ENCODE data around the gene RNPEPL1. TPM values are rescaled to one million over a fixed set of nuclear protein-coding genes. Genes with fewer than 3 reads are reported as not detected.

RNPEPL1 gene
- total RNA-seq (2022) (80.6 and 82.9 TPM in 2 replicates), Bru-seq, nascent RNA (percentile 48 among the genes with signal in this experiment), BruChase-seq, experiment 1, labeled RNA remaining after a 6-hour chase (percentile 73 among the genes with signal in this experiment), BruChase-seq, experiment 2, labeled RNA remaining after a 2-hour chase (percentile 66 among the genes with signal in this experiment)
- long read RNA-seq, full-length matches to known transcripts, result 28 of 68 reads
- long read RNA-seq, partial matches to known transcripts, result 16 of 68 reads
- long read RNA-seq, other reads (novel, unspliced or antisense), result 24 of 68 reads

DNA sequence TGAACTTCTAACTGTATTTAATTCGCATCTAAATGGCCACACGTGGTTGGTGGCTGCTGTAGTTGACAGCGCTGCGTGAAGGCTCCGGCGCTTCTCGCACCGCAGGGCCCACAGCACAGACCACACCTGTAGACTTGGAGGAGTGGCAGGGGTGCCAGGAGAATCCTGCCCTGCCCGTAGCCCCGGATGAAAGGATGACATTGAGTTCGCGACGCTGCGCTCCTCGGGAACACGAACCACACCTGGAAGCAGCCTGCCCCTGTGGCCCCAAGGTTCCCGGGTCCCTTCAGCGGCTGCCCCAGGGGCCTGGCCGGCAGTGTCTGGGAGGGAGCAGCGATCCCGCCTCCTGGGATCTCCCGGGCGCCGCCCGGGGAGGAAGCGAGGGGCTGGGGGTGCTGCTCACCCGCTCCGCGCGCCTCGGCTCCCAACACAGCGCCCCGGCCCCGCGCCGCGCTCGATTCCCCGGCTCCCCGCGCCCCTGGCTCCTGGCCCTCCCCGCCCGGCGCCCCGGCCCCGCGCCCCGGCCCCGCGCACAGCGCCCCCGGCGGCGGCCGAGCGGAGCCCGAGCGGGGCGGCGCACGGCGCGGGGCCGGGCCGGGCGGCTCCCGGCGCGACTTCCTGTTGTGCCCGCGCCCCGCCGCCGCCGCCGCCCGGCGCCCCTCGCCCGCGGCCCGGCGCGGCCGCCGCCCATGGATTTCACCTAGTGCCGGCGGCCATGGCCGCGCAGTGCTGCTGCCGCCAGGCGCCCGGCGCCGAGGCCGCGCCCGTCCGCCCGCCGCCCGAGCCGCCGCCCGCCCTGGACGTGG, at the start of gene RNPEPL1:
TSS of gene RNPEPL1 (plus strand) at position 613 of the 806 bp plus-strand sequence. CDS start at position 716, 103 bp downstream.
- Mint-ChIP-seq H3K36me3 (ENCODE audit: insufficient read depth, unreplicated experiment) (peaks cover 75% of the 10 kb centered on the region), H3K4me3 (ENCODE audit: low read depth, unreplicated experiment) (peak within 1 kb of the TSS; percentile 85), H3K9me3 (ENCODE audit: low read depth, unreplicated experiment) (no peaks in the 10 kb centered on the region), H3K4me1 (ENCODE audit: low read depth, unreplicated experiment) (peaks cover 32% of the 10 kb centered on the region), H3K27me3 (ENCODE audit: unreplicated experiment) (no peaks in the 10 kb centered on the region), H3K27ac (ENCODE audit: unreplicated experiment) (peak within 1 kb of the TSS; percentile 97)
- intact Hi-C loops (cut with micrococcal nuclease; ENCODE audit: unreplicated experiment), result no loop called here
- no TSS peak for BruUV-seq (replicated peaks)
- TF ChIP-seq, protein P1, sequence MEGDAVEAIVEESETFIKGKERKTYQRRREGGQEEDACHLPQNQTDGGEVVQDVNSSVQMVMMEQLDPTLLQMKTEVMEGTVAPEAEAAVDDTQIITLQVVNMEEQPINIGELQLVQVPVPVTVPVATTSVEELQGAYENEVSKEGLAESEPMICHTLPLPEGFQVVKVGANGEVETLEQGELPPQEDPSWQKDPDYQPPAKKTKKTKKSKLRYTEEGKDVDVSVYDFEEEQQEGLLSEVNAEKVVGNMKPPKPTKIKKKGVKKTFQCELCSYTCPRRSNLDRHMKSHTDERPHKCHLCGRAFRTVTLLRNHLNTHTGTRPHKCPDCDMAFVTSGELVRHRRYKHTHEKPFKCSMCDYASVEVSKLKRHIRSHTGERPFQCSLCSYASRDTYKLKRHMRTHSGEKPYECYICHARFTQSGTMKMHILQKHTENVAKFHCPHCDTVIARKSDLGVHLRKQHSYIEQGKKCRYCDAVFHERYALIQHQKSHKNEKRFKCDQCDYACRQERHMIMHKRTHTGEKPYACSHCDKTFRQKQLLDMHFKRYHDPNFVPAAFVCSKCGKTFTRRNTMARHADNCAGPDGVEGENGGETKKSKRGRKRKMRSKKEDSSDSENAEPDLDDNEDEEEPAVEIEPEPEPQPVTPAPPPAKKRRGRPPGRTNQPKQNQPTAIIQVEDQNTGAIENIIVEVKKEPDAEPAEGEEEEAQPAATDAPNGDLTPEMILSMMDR (IDR thresholded peaks at IDR 0.05; ENCODE audit: unreplicated experiment), result no peak
- DNase-seq, result peak; percentile 64
- CTCF ChIA-PET, result interaction anchor here (0.6 to 3.5 kb wide), 2 partner anchors 18 to 59 kb away, joined by 6 to 24 read pairs; partner anchors contain the start of gene CAPN10

- TF ChIP-seq, protein P1 (IDR thresholded peaks at IDR 0.05; ENCODE audit: unreplicated experiment), result no peak
- H3K9me3 Mint-ChIP-seq (ENCODE audit: low read depth, unreplicated experiment), result no peaks in the 10 kb centered on the region
- no peak overlapping the region for H3K27ac Mint-ChIP-seq (ENCODE audit: unreplicated experiment)
- no peaks in the 10 kb centered on the region for H3K27me3 Mint-ChIP-seq (ENCODE audit: unreplicated experiment)
- peaks cover 26% of the 10 kb centered on the region for H3K36me3 Mint-ChIP-seq (ENCODE audit: insufficient read depth, unreplicated experiment)
- DNase-seq, result no peak
- H3K4me3 Mint-ChIP-seq (ENCODE audit: low read depth, unreplicated experiment), result no peak overlapping the region
- CTCF ChIA-PET, result no interaction called here
- BruUV-seq (replicated peaks), result no TSS peak
- H3K4me1 Mint-ChIP-seq (ENCODE audit: low read depth, unreplicated experiment), result peaks cover 6% of the 10 kb centered on the region
- intact Hi-C loops (cut with micrococcal nuclease; ENCODE audit: unreplicated experiment), result loop anchor here (5.0 kb wide), 1 partner anchor 193 kb away; no protein-coding TSS in a partner anchor
Measured at GRCh38 chr2:240518981-240519380, 49.3 kb upstream of the RNPEPL1 start.

- Mint-ChIP-seq H3K9me3 (ENCODE audit: low read depth, unreplicated experiment) (no peaks in the 10 kb centered on the region), H3K27ac (ENCODE audit: unreplicated experiment) (no peak overlapping the region), H3K4me3 (ENCODE audit: low read depth, unreplicated experiment) (no peak overlapping the region), H3K36me3 (ENCODE audit: insufficient read depth, unreplicated experiment) (peaks cover 27% of the 10 kb centered on the region), H3K4me1 (ENCODE audit: low read depth, unreplicated experiment) (peaks cover under 1% of the 10 kb centered on the region), H3K27me3 (ENCODE audit: unreplicated experiment) (no peaks in the 10 kb centered on the region)
- BruUV-seq (replicated peaks), result no TSS peak
- TF ChIP-seq, protein P1 (IDR thresholded peaks at IDR 0.05; ENCODE audit: unreplicated experiment), result no peak
- intact Hi-C loops (cut with micrococcal nuclease; ENCODE audit: unreplicated experiment), result loop anchor here (5.0 kb wide), 1 partner anchor 193 kb away; no protein-coding TSS in a partner anchor
- CTCF ChIA-PET, result no interaction called here
- DNase-seq, result no peak
Measured at GRCh38 chr2:240519396-240520129, 48.7 kb upstream of the RNPEPL1 start.
